HepG2 (cell line): ENCODE data around the gene POFUT1. TPM values are rescaled to one million over a fixed set of nuclear protein-coding genes. Genes with fewer than 3 reads are reported as not detected.

ENCODE experiments used
- ARID5B ChIP-seq: IDR thresholded peaks from 2 replicates; pipeline ENCODE4 v1.4.0; 2020; ENCODE audit warnings: mild to moderate bottlenecking, missing genetic modification reagents
- EEA1 ChIP-seq: sonication (generic); formaldehyde crosslinking; IDR thresholded peaks from 2 replicates; pipeline ENCODE4 v1.5.1; 2020; ENCODE audit warnings: mild to moderate bottlenecking, missing genetic modification reagents, borderline replicate concordance
- GATA4 ChIP-seq: sonication (generic); IDR thresholded peaks from 2 replicates; pipeline ENCODE4 v1.6.1; 2016; ENCODE audit warnings: antibody characterized with exemption, low read depth, borderline replicate concordance
- HDAC2 ChIP-seq: sonication (generic); formaldehyde crosslinking; IDR thresholded peaks from 2 replicates; pipeline ENCODE4 v1.4.0; 2020; ENCODE audit warnings: missing genetic modification reagents
- HDAC6 ChIP-seq: fragments of 200-600 bp; sonication (generic); IDR thresholded peaks from 2 replicates; pipeline ENCODE4 v1.7.0; 2017; ENCODE audit warnings: mild to moderate bottlenecking, antibody characterized with exemption, low read length, low read depth
- MAFG ChIP-seq: sonication (generic); formaldehyde crosslinking; IDR thresholded peaks from 2 replicates; pipeline ENCODE4 v1.5.1; 2020; ENCODE audit warnings: mild to moderate bottlenecking, missing genetic modification reagents
- MTA1 ChIP-seq: sonication (generic); formaldehyde crosslinking; IDR thresholded peaks from 2 replicates; pipeline ENCODE4 v1.4.0; 2020; ENCODE audit warnings: missing genetic modification reagents, mild to moderate bottlenecking, borderline replicate concordance
- SIN3A ChIP-seq: IDR thresholded peaks from 2 replicates; pipeline ENCODE4 v1.6.1; 2011; ENCODE audit warnings: low read depth, mild to moderate bottlenecking, control low read depth, low read length, borderline replicate concordance
- SIN3B ChIP-seq: fragments of 150-350 bp; IDR thresholded peaks from 2 replicates; pipeline ENCODE4 v1.6.1; 2014; ENCODE audit warnings: low read length
- SNAPC4 ChIP-seq: sonication (generic); formaldehyde crosslinking; IDR thresholded peaks from 2 replicates; pipeline ENCODE4 v1.4.0; 2020; ENCODE audit warnings: mild to moderate bottlenecking, missing genetic modification reagents
- ZNF138 ChIP-seq: sonication (generic); formaldehyde crosslinking; IDR thresholded peaks from 2 replicates; pipeline ENCODE4 v1.5.0; 2020; ENCODE audit warnings: mild to moderate bottlenecking, low read depth, missing genetic modification reagents
- ZNF30 ChIP-seq: sonication (generic); formaldehyde crosslinking; IDR thresholded peaks from 2 replicates; pipeline ENCODE4 v1.5.0; 2020; ENCODE audit warnings: mild to moderate bottlenecking, missing genetic modification reagents
- ZNF317 ChIP-seq: sonication (generic); formaldehyde crosslinking; IDR thresholded peaks from 2 replicates; pipeline ENCODE4 v1.5.0; 2020; ENCODE audit warnings: mild to moderate bottlenecking, missing genetic modification reagents
- ZNF337 ChIP-seq: sonication (generic); formaldehyde crosslinking; IDR thresholded peaks from 2 replicates; pipeline ENCODE4 v1.5.1; 2020; ENCODE audit warnings: missing genetic modification reagents, low read depth, mild to moderate bottlenecking, borderline replicate concordance
- ZNF512 ChIP-seq: sonication (generic); formaldehyde crosslinking; IDR thresholded peaks from 2 replicates; pipeline ENCODE4 v1.4.0; 2020; ENCODE audit warnings: mild to moderate bottlenecking, missing genetic modification reagents
- ZNF615 ChIP-seq: sonication (generic); formaldehyde crosslinking; IDR thresholded peaks from 2 replicates; pipeline ENCODE4 v1.5.0; 2020; ENCODE audit warnings: mild to moderate bottlenecking, missing genetic modification reagents, borderline replicate concordance
- ZNF747 ChIP-seq: sonication (generic); formaldehyde crosslinking; IDR thresholded peaks from 2 replicates; pipeline ENCODE4 v1.8.1; 2023; ENCODE audit warnings: missing genetic modification reagents, mild to moderate bottlenecking, borderline replicate concordance
- ZNF782 ChIP-seq: sonication (generic); formaldehyde crosslinking; IDR thresholded peaks from 2 replicates; pipeline ENCODE4 v1.4.0; 2020; ENCODE audit warnings: missing genetic modification reagents, mild to moderate bottlenecking, borderline replicate concordance
- polyA plus RNA-seq, 8 experiments: library from polyadenylated mRNA; depleted of rRNA in 3 of 8; stranded (reverse) in 7 of 8; unstranded in 1 of 8; fragments of >200 nt; fragmentation: Illumina TruSeq in 4 of 8; extraction: Trizol in 4 of 8; gene quantifications; 2 replicates each; pipeline versions ENCODE4 v1.2.1 to v1.2.3, GENCODE V29; 2011 to 2016; ENCODE audit warnings: low read depth in 4 of 8, missing spikeins in 1 of 8, mixed read lengths in 1 of 8; ENCODE audit not compliant: insufficient read depth in 1 of 8
- total RNA-seq, 5 experiments: library from RNA; depleted of rRNA; stranded (reverse); fragments of >200 nt; fragmentation: Illumina TruSeq; extraction: Trizol; gene quantifications; 2 replicates each; pipeline ENCODE4 v1.2.3, GENCODE V29; 2016; ENCODE audit warnings: low read depth in 1 of 5

Gene POFUT1
- total and polyA plus RNA-seq, 2 of the 13 experiments (the other 11 are each of a cell fraction or from before 2014, with no cell fraction given) = 35.5 to 58.3 TPM

GRCh38 chr20:32277361-32278198 lies 69.9 kb downstream of the POFUT1 start, which contains the start of gene KIF3B (continued):
- TF ChIP-seq ZNF138 (CRISPR knock-in tag) (peak; percentile 88), ZNF512 (CRISPR knock-in tag) (no peak), HDAC2 (CRISPR knock-in tag) (peak; percentile 58; the same call in 1 of the 2 replicates), ZNF615 (CRISPR knock-in tag) (0 out of 2 replicates have a peak, but pooled peaks have one; percentile 56), ZNF30 (no peak), HDAC6 (no peak), ZNF337 (peak; percentile 89; the same call in 1 of the 2 replicates), ARID5B (CRISPR knock-in tag) (peak; percentile 56; the same call in 1 of the 2 replicates), SIN3B (peak; percentile 70; the same call in 1 of the 2 replicates), ZNF317 (CRISPR knock-in tag) (no peak; the same call in 1 of the 2 replicates), ZNF782 (0 out of 2 replicates have a peak, but pooled peaks have one; percentile 6), SIN3A (peak; percentile 100), SNAPC4 (CRISPR knock-in tag) (no peak), GATA4 (no peak), ZNF747 (CRISPR knock-in tag) (peak; percentile 84; the same call in 1 of the 2 replicates), EEA1 (CRISPR knock-in tag) (no peak), MAFG (CRISPR knock-in tag) (no peak), MTA1 (no peak)
